T follicular helper cell (primary cell): ENCODE results near the gene CENPO.

ENCODE experiments used
- DNase-seq: peaks from one replicate; pipeline ENCODE4 v3.0.0-alpha.2; 2020; ENCODE audit warnings: low read depth

The CENPO gene

DNA sequence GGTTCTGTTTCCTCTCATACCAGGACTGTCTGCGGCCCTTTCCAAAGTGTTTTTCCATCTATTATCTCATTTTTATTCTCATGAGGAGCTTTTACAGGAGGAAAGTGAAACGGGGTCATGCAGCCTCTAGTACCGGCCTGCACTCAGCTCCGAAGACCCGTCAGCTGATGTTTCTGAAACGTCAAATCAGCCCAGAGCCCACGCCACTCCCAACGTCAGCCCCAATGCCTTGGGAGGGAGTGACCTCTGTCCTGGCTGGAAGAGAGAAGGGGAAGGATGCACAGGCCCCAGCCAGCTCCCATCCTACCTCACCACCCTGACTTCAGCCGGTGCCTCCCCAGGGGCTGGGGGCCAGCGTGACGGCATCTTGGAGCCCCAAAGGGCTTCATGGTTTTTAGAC lies 68.3 kb downstream of the CENPO start:
- DNase-seq = no peak

DNA sequence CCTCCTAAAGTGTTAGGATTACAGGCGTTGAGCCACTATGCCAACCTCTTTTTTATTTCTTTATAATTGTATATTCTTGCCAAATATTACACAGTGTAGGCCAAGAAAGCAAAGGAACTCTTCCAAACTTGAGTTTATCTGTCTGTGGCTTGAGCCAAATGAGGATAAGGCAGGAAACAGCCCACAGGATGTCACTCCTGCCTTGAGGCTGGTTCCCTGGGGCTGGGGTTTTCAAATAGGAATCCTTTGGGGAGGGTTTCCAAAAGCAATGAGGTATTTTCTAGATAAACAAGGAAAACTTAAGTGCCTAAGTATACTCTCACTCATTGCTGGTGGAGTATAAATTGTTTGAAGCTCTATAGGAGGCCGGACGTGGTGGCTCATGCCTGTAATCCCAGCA lies 70.4 kb downstream of the CENPO start:
- no peak for DNase-seq

DNA sequence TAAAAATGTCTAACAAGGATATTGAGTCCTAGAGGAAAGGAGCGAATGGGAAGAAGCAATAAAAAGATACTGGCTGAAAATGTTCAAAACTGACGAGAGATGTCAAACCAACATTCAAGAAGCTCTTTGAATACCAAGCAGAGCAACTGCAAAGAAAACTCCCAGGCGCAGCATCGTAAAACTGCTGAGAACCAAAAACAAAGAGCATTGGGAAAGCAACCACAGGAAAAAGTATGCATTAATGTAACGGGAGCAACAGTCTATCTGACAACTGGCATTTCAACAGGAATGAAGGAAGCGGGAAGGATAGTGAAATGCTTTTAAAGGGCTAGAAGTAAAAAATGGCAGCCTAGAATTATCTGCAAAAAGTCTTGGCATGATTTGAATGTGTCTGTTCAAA lies 73.7 kb downstream of the CENPO start:
- DNase-seq = no peak

DNA sequence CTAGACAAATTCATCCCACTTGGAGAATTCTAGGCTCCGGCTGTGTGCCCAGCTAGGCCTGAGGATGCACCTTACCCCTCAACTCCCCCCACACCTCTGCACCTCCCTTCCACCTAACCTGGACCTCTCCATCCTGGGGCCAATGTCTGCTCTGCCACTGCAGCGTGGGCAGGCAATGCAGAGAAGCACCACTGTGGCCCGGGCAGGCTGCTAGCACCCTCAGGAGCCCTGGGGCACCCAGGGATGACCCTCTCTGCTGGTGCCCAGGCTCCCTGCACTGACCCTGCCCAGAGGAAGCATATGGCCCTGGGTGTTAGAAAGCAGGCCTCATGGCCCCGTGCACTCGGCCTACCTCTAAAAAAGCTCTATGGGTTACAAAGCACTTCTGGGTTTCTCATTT lies 77.2 kb downstream of the CENPO start:
- no peak for DNase-seq

GRCh38 chr2:24870891-24871705 lies 77.9 kb downstream of the CENPO start:
- DNase-seq = no peak

- DNase-seq = no peak
Observed at GRCh38 chr2:24871852-24872333, 78.7 kb downstream of the CENPO start.
